OCI-M2 (cell line): ENCODE data around the gene NR3C1.

Experiments used
- DNase-seq: peaks from one replicate; lab custom pipeline; 2025; ENCODE audit not compliant: unreplicated experiment; lab: John Stamatoyannopoulos, UW

NR3C1 gene

GRCh38 chr5:143267186-143267585 is 136.3 kb downstream of the NR3C1 start:
- no peak for DNase-seq

GRCh38 chr5:143265995-143266394 is 137.5 kb downstream of the NR3C1 start:
- no peak for DNase-seq

- DNase-seq, result no peak
These were observed 140.1 kb downstream of the NR3C1 start for GRCh38 chr5:143263272-143263810.

GRCh38 chr5:143262393-143263174 is 140.9 kb downstream of the NR3C1 start:
- no peak for DNase-seq

- DNase-seq, result no peak
These were observed 141.6 kb downstream of the NR3C1 start for GRCh38 chr5:143261748-143262392.

- DNase-seq, result no peak
These were observed 144.3 kb downstream of the NR3C1 start for GRCh38 chr5:143259254-143259605.

- no peak for DNase-seq
These were observed 144.8 kb downstream of the NR3C1 start for GRCh38 chr5:143258559-143259253.

GRCh38 chr5:143254819-143255218 is 148.7 kb downstream of the NR3C1 start:
- no peak for DNase-seq

GRCh38 chr5:143251946-143252345 is 151.5 kb downstream of the NR3C1 start:
- no peak for DNase-seq

- no peak for DNase-seq
These were observed 152.3 kb downstream of the NR3C1 start for GRCh38 chr5:143251190-143251589.

GRCh38 chr5:143249851-143250250 is 153.6 kb downstream of the NR3C1 start:
- no peak for DNase-seq

- no peak for DNase-seq
These were observed 154.5 kb downstream of the NR3C1 start for GRCh38 chr5:143248822-143249579.

GRCh38 chr5:143248391-143248790 is 155.1 kb downstream of the NR3C1 start:
- no peak for DNase-seq

GRCh38 chr5:143247134-143247815 is 156.2 kb downstream of the NR3C1 start:
- no peak for DNase-seq

GRCh38 chr5:143245929-143246561 is 157.4 kb downstream of the NR3C1 start:
- DNase-seq, result no peak

- no peak for DNase-seq
These were observed 158.5 kb downstream of the NR3C1 start for GRCh38 chr5:143244990-143245389.

GRCh38 chr5:143244000-143244736 is 159.3 kb downstream of the NR3C1 start:
- no peak for DNase-seq

GRCh38 chr5:143243103-143243502 is 160.4 kb downstream of the NR3C1 start:
- DNase-seq, result no peak

- DNase-seq, result no peak
These were observed 161.6 kb downstream of the NR3C1 start for GRCh38 chr5:143241892-143242291.
